ENCODE measurements around the gene FBXW10. TPM values are rescaled to one million over a fixed set of nuclear protein-coding genes. Genes with fewer than 3 reads are reported as not detected.
"Not testable (repeated sequence)": the region's sequence is repeated elsewhere in the genome, so short reads cannot be mapped to it uniquely, and the experiment has no call there.

FBXW10 gene
- total and polyA plus RNA-seq, 2 donors (not counting 1 experiment from before 2014, with no cell fraction given) = 0.17 TPM; not detected in 1

- H3K4me3 ChIP-seq (replicated peaks in 1 of 4; ENCODE audit: control extremely low read depth in 1 of 4, insufficient read depth in 1 of 4, low read depth in 3 of 4, low read length in 4 of 4); H2AFZ ChIP-seq (ENCODE audit: low read length); H3K4me1 ChIP-seq (ENCODE audit: control insufficient read depth, extremely low read depth, insufficient read depth, low read length); H3K27ac ChIP-seq (ENCODE audit: insufficient read depth, low read length); DNase-seq (ENCODE audit: low read depth in 2 of 2); H3K36me3 ChIP-seq (ENCODE audit: control insufficient read depth, insufficient read depth, low read length); H3K9ac ChIP-seq (ENCODE audit: insufficient read depth, low read length); H4K20me1 ChIP-seq (ENCODE audit: control insufficient read depth, extremely low read depth, insufficient read depth, low read length); H3K27me3 ChIP-seq (ENCODE audit: control insufficient read depth, insufficient read depth, low read length); H3K4me2 ChIP-seq (ENCODE audit: extremely low read depth, insufficient read depth, low read length); H3K9me3 ChIP-seq (ENCODE audit: control insufficient read depth, insufficient read depth, low read depth, low read length): not testable (repeated sequence)
- peaks cover 19% of the 10 kb centered on the region for H3K79me2 ChIP-seq (ENCODE audit: control insufficient read depth, insufficient read depth, low read length)
These were observed 43.0 kb downstream of the FBXW10 start for GRCh38 chr17:18786890-18787289.

- H3K27me3 ChIP-seq (ENCODE audit: control insufficient read depth, insufficient read depth, low read length); H3K9me3 ChIP-seq (ENCODE audit: control insufficient read depth, insufficient read depth, low read depth, low read length); H3K4me3 ChIP-seq (replicated peaks in 1 of 4; ENCODE audit: control extremely low read depth in 1 of 4, insufficient read depth in 1 of 4, low read depth in 3 of 4, low read length in 4 of 4); H4K20me1 ChIP-seq (ENCODE audit: control insufficient read depth, extremely low read depth, insufficient read depth, low read length); H2AFZ ChIP-seq (ENCODE audit: low read length); H3K79me2 ChIP-seq (ENCODE audit: control insufficient read depth, insufficient read depth, low read length); H3K36me3 ChIP-seq (ENCODE audit: control insufficient read depth, insufficient read depth, low read length); H3K4me1 ChIP-seq (ENCODE audit: control insufficient read depth, extremely low read depth, insufficient read depth, low read length); H3K27ac ChIP-seq (ENCODE audit: insufficient read depth, low read length); H3K9ac ChIP-seq (ENCODE audit: insufficient read depth, low read length); DNase-seq (ENCODE audit: low read depth in 2 of 2); H3K4me2 ChIP-seq (ENCODE audit: extremely low read depth, insufficient read depth, low read length): not testable (repeated sequence)
These were observed 47.5 kb downstream of the FBXW10 start for GRCh38 chr17:18791402-18791801.

GRCh38 chr17:18794841-18795240 is 51.0 kb downstream of the FBXW10 start:
- DNase-seq (ENCODE audit: low read depth in 2 of 2) = peak in 1 of 2 donors; percentile 28
- not testable (repeated sequence) for H3K4me3 ChIP-seq (replicated peaks in 1 of 4; ENCODE audit: control extremely low read depth in 1 of 4, insufficient read depth in 1 of 4, low read depth in 3 of 4, low read length in 4 of 4); H3K79me2 ChIP-seq (ENCODE audit: control insufficient read depth, insufficient read depth, low read length); H3K9me3 ChIP-seq (ENCODE audit: control insufficient read depth, insufficient read depth, low read depth, low read length); H3K27me3 ChIP-seq (ENCODE audit: control insufficient read depth, insufficient read depth, low read length); H3K4me1 ChIP-seq (ENCODE audit: control insufficient read depth, extremely low read depth, insufficient read depth, low read length); H4K20me1 ChIP-seq (ENCODE audit: control insufficient read depth, extremely low read depth, insufficient read depth, low read length); H3K9ac ChIP-seq (ENCODE audit: insufficient read depth, low read length); H2AFZ ChIP-seq (ENCODE audit: low read length); H3K36me3 ChIP-seq (ENCODE audit: control insufficient read depth, insufficient read depth, low read length); H3K27ac ChIP-seq (ENCODE audit: insufficient read depth, low read length); H3K4me2 ChIP-seq (ENCODE audit: extremely low read depth, insufficient read depth, low read length)

GRCh38 chr17:18796887-18797286 is 53.0 kb downstream of the FBXW10 start:
- H3K36me3 ChIP-seq (ENCODE audit: control insufficient read depth, insufficient read depth, low read length); H3K27ac ChIP-seq (ENCODE audit: insufficient read depth, low read length); DNase-seq (ENCODE audit: low read depth in 2 of 2); H3K79me2 ChIP-seq (ENCODE audit: control insufficient read depth, insufficient read depth, low read length); H3K9me3 ChIP-seq (ENCODE audit: control insufficient read depth, insufficient read depth, low read depth, low read length); H3K4me2 ChIP-seq (ENCODE audit: extremely low read depth, insufficient read depth, low read length); H3K27me3 ChIP-seq (ENCODE audit: control insufficient read depth, insufficient read depth, low read length); H2AFZ ChIP-seq (ENCODE audit: low read length); H3K4me3 ChIP-seq (replicated peaks in 1 of 4; ENCODE audit: control extremely low read depth in 1 of 4, insufficient read depth in 1 of 4, low read depth in 3 of 4, low read length in 4 of 4); H3K4me1 ChIP-seq (ENCODE audit: control insufficient read depth, extremely low read depth, insufficient read depth, low read length); H4K20me1 ChIP-seq (ENCODE audit: control insufficient read depth, extremely low read depth, insufficient read depth, low read length); H3K9ac ChIP-seq (ENCODE audit: insufficient read depth, low read length): not testable (repeated sequence)

- not testable (repeated sequence) for H3K27ac ChIP-seq (ENCODE audit: insufficient read depth, low read length); H4K20me1 ChIP-seq (ENCODE audit: control insufficient read depth, extremely low read depth, insufficient read depth, low read length); H3K27me3 ChIP-seq (ENCODE audit: control insufficient read depth, insufficient read depth, low read length); H3K36me3 ChIP-seq (ENCODE audit: control insufficient read depth, insufficient read depth, low read length); H3K4me1 ChIP-seq (ENCODE audit: control insufficient read depth, extremely low read depth, insufficient read depth, low read length); H3K9ac ChIP-seq (ENCODE audit: insufficient read depth, low read length); DNase-seq (ENCODE audit: low read depth in 2 of 2); H3K4me3 ChIP-seq (replicated peaks in 1 of 4; ENCODE audit: control extremely low read depth in 1 of 4, insufficient read depth in 1 of 4, low read depth in 3 of 4, low read length in 4 of 4); H3K4me2 ChIP-seq (ENCODE audit: extremely low read depth, insufficient read depth, low read length); H2AFZ ChIP-seq (ENCODE audit: low read length); H3K79me2 ChIP-seq (ENCODE audit: control insufficient read depth, insufficient read depth, low read length); H3K9me3 ChIP-seq (ENCODE audit: control insufficient read depth, insufficient read depth, low read depth, low read length)
These were observed 59.8 kb downstream of the FBXW10 start for GRCh38 chr17:18803458-18804245.

- H2AFZ ChIP-seq (ENCODE audit: low read length); H3K27ac ChIP-seq (ENCODE audit: insufficient read depth, low read length); H3K36me3 ChIP-seq (ENCODE audit: control insufficient read depth, insufficient read depth, low read length); H3K9me3 ChIP-seq (ENCODE audit: control insufficient read depth, insufficient read depth, low read depth, low read length); H3K27me3 ChIP-seq (ENCODE audit: control insufficient read depth, insufficient read depth, low read length); H3K4me1 ChIP-seq (ENCODE audit: control insufficient read depth, extremely low read depth, insufficient read depth, low read length); H3K79me2 ChIP-seq (ENCODE audit: control insufficient read depth, insufficient read depth, low read length); H3K9ac ChIP-seq (ENCODE audit: insufficient read depth, low read length); H3K4me3 ChIP-seq (replicated peaks in 1 of 4; ENCODE audit: control extremely low read depth in 1 of 4, insufficient read depth in 1 of 4, low read depth in 3 of 4, low read length in 4 of 4); H3K4me2 ChIP-seq (ENCODE audit: extremely low read depth, insufficient read depth, low read length); DNase-seq (ENCODE audit: low read depth in 2 of 2); H4K20me1 ChIP-seq (ENCODE audit: control insufficient read depth, extremely low read depth, insufficient read depth, low read length): not testable (repeated sequence)
These were observed 72.1 kb downstream of the FBXW10 start for GRCh38 chr17:18815924-18816323.

Data from fibroblast of lung (primary cell).